H9 (cell line): ENCODE data around the gene URAD. TPM values are rescaled to one million over a fixed set of nuclear protein-coding genes. Genes with fewer than 3 reads are reported as not detected.

Source experiments
- DNase-seq: peaks from one replicate; pipeline ENCODE4 v3.0.0-alpha.2; 2017
- H2AFZ ChIP-seq: one replicate; pipeline ENCODE4 v1.6.1; 2013; ENCODE audit warnings: mild to moderate bottlenecking, low read length, control low read depth, moderate library complexity
- H2AK5ac ChIP-seq: 2 replicates; pipeline ENCODE4 v1.6.1; 2013; ENCODE audit warnings: low read length, control low read depth, mixed read lengths; ENCODE audit not compliant: insufficient read length
- H2BK120ac ChIP-seq: one replicate; pipeline ENCODE4 v1.6.1; 2013; ENCODE audit warnings: low read depth, mild to moderate bottlenecking, low read length, control low read depth, inconsistent platforms; ENCODE audit not compliant: poor library complexity, severe bottlenecking
- H2BK12ac ChIP-seq: 2 replicates; pipeline ENCODE4 v1.6.1; 2013; ENCODE audit warnings: low read length, control low read depth, mixed read lengths, low read depth; ENCODE audit not compliant: insufficient read length
- H2BK15ac ChIP-seq: 2 replicates; pipeline ENCODE4 v1.6.1; 2013; ENCODE audit warnings: low read depth, low read length, control low read depth
- H2BK20ac ChIP-seq: one replicate; pipeline ENCODE4 v1.6.1; 2013; ENCODE audit warnings: low read depth, mild to moderate bottlenecking, low read length, control low read depth, inconsistent platforms; ENCODE audit not compliant: poor library complexity, severe bottlenecking
- H2BK5ac ChIP-seq: 2 replicates; pipeline ENCODE4 v1.6.1; 2013; ENCODE audit warnings: low read length, control low read depth, mixed read lengths; ENCODE audit not compliant: insufficient read length
- H3K14ac ChIP-seq: 2 replicates; pipeline ENCODE4 v1.6.1; 2013; ENCODE audit warnings: low read length, control low read depth; ENCODE audit not compliant: insufficient read depth
- H3K18ac ChIP-seq: 2 replicates; pipeline ENCODE4 v1.6.1; 2013; ENCODE audit warnings: low read depth, mild to moderate bottlenecking, mixed read lengths, low read length, control low read depth; ENCODE audit not compliant: insufficient read length
- H3K23ac ChIP-seq: 2 replicates; pipeline ENCODE4 v1.6.1; 2013; ENCODE audit warnings: low read length, control low read depth, mixed read lengths, low read depth; ENCODE audit not compliant: insufficient read length
- H3K23me2 ChIP-seq: 2 replicates; pipeline ENCODE4 v1.6.1; 2013; ENCODE audit warnings: low read depth, mild to moderate bottlenecking, mixed read lengths, low read length, control low read depth; ENCODE audit not compliant: insufficient read length, poor library complexity, severe bottlenecking
- H3K27ac ChIP-seq: 2 replicates; pipeline ENCODE4 v1.5.1; 2013; ENCODE audit warnings: low read length, control low read depth, mixed read lengths, low read depth; ENCODE audit not compliant: insufficient read length
- H3K27me3 ChIP-seq: 2 replicates; pipeline ENCODE4 v1.6.1; 2013; ENCODE audit warnings: low read length, control low read depth, inconsistent platforms; ENCODE audit not compliant: insufficient read depth
- H3K4ac ChIP-seq: 2 replicates; pipeline ENCODE4 v1.6.1; 2013; ENCODE audit warnings: low read depth, mild to moderate bottlenecking, control low read depth, inconsistent platforms, low read length, moderate library complexity
- H3K4me1 ChIP-seq: 2 replicates; pipeline ENCODE4 v1.6.1; 2013; ENCODE audit warnings: low read length, control low read depth, inconsistent platforms; ENCODE audit not compliant: insufficient read depth
- H3K4me2 ChIP-seq: 2 replicates; pipeline ENCODE4 v1.6.1; 2013; ENCODE audit warnings: low read length, control low read depth, mixed read lengths; ENCODE audit not compliant: insufficient read length, insufficient read depth
- H3K56ac ChIP-seq: 2 replicates; pipeline ENCODE4 v1.6.1; 2013; ENCODE audit warnings: low read depth, mild to moderate bottlenecking, mixed read lengths, low read length, control low read depth; ENCODE audit not compliant: insufficient read length
- H3K79me1 ChIP-seq: 2 replicates; pipeline ENCODE4 v1.6.1; 2013; ENCODE audit warnings: low read depth, mild to moderate bottlenecking, moderate library complexity, low read length, control low read depth, inconsistent platforms; ENCODE audit not compliant: insufficient read depth, poor library complexity, severe bottlenecking
- H3K79me2 ChIP-seq: 2 replicates; pipeline ENCODE4 v1.6.1; 2013; ENCODE audit warnings: low read length, control low read depth, inconsistent platforms; ENCODE audit not compliant: insufficient read depth
- H3K9ac ChIP-seq: 2 replicates; pipeline ENCODE4 v1.6.1; 2013; ENCODE audit warnings: low read length, control low read depth, mixed read lengths; ENCODE audit not compliant: insufficient read length; ENCODE audit errors: extremely low read depth
- H3K9me3 ChIP-seq: one replicate; pipeline ENCODE4 v1.6.1; 2013; ENCODE audit warnings: low read depth, low read length, inconsistent platforms; ENCODE audit not compliant: control insufficient read depth
- H3T11ph ChIP-seq: one replicate; pipeline ENCODE4 v1.6.1; 2013; ENCODE audit warnings: mild to moderate bottlenecking, low read length, control low read depth, inconsistent platforms
- H4K20me1 ChIP-seq: one replicate; pipeline ENCODE4 v1.6.1; 2013; ENCODE audit not compliant: control insufficient read depth, insufficient read length, insufficient read depth
- H4K5ac ChIP-seq: 2 replicates; pipeline ENCODE4 v1.6.1; 2013; ENCODE audit warnings: low read depth, mild to moderate bottlenecking, mixed read lengths, low read length, control low read depth; ENCODE audit not compliant: insufficient read length
- H4K8ac ChIP-seq: replicated peaks from 2 replicates; pipeline ENCODE4 v1.6.1; 2013; ENCODE audit warnings: low read length, control low read depth, mixed read lengths, low read depth; ENCODE audit not compliant: insufficient read length
- H4K91ac ChIP-seq: 2 replicates; pipeline ENCODE4 v1.6.1; 2013; ENCODE audit warnings: low read depth, mild to moderate bottlenecking, moderate library complexity, mixed read lengths, low read length, control low read depth; ENCODE audit not compliant: insufficient read length
- H3K27ac Mint-ChIP-seq, 3 experiments: 2 replicates in 2 of 3; 3 replicates in 1 of 3; pipeline ENCODE4 v1.8.0; 2020 to 2021; ENCODE audit warnings: mixed read lengths in 3 of 3, mild to moderate bottlenecking in 1 of 3, moderate library complexity in 1 of 3
- H3K27me3 Mint-ChIP-seq: 2 replicates; pipeline ENCODE4 v1.8.0; 2021; ENCODE audit warnings: low read depth, mild to moderate bottlenecking, moderate library complexity, mixed read lengths
- H3K36me3 Mint-ChIP-seq, 3 experiments: 2 replicates in 2 of 3; 3 replicates in 1 of 3; pipeline ENCODE4 v1.8.0; 2020 to 2021; ENCODE audit warnings: low read depth in 3 of 3, mixed read lengths in 3 of 3; ENCODE audit not compliant: insufficient read depth in 1 of 3
- H3K4me1 Mint-ChIP-seq, 2 experiments: 2 replicates each; pipeline ENCODE4 v1.8.0; 2020; ENCODE audit warnings: mixed read lengths in 2 of 2
- H3K4me3 Mint-ChIP-seq, 2 experiments: 2 replicates in 1 of 2; 3 replicates in 1 of 2; pipeline ENCODE4 v1.8.0; 2020 to 2021; ENCODE audit warnings: mild to moderate bottlenecking in 2 of 2, mixed read lengths in 2 of 2, moderate library complexity in 1 of 2
- H3K9me3 Mint-ChIP-seq, 2 experiments: 2 replicates in 1 of 2; 3 replicates in 1 of 2; pipeline ENCODE4 v1.8.0; 2020; ENCODE audit warnings: mild to moderate bottlenecking in 2 of 2, mixed read lengths in 2 of 2, moderate library complexity in 1 of 2
- total RNA-seq: library from RNA; stranded (reverse); gene quantifications from 2 replicates; pipeline ENCODE4 v1.2.1, GENCODE V29; 2021
- TF ChIP-seq, protein P1 (sequence below): fragments of 200-600 bp; sonication (generic); conservative IDR thresholded peaks from 3 replicates; pipeline ENCODE4 v1.8.0; 2021; ENCODE audit warnings: antibody characterized with exemption, mild to moderate bottlenecking

URAD gene
- total RNA-seq, 1 experiment from 2014 or later = not detected

DNA sequence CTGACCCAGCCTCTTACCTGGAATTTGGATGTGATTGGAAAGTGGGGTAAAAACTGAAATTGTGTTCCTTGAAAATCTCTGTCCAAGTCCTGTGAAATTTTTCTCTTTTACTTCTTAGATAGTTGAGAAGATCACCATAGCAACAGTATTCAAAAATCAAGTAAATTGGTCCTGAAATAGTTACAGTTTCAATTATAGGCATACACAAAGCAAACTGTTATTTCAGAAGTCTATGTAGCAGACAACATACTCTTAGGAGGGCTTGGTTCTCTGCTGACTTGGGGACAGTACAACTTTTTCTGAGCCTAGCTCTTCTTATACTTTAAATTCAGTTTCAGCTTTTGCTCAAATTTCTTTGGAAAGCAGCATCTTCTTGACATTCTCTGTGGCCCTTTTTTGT, 38.6 kb upstream of the URAD start:
- H2BK5ac ChIP-seq = no peak overlapping the region
- no peak overlapping the region; a peak in 2 of 7 replicates for H3K27ac Mint-ChIP-seq
- no peak overlapping the region for H2BK15ac ChIP-seq
- no peak overlapping the region for H2BK12ac ChIP-seq
- no peaks in the 10 kb centered on the region for H3K9me3 Mint-ChIP-seq
- H3T11ph ChIP-seq = no peak overlapping the region
- H3K79me1 ChIP-seq = no peaks in the 10 kb centered on the region
- no peak overlapping the region for H3K4ac ChIP-seq
- H3K27me3 Mint-ChIP-seq = peaks cover 1% of the 10 kb centered on the region
- no peak overlapping the region for H4K5ac ChIP-seq
- no peak overlapping the region for H3K27ac ChIP-seq
- no peak overlapping the region for H3K56ac ChIP-seq
- TF ChIP-seq, protein P1, sequence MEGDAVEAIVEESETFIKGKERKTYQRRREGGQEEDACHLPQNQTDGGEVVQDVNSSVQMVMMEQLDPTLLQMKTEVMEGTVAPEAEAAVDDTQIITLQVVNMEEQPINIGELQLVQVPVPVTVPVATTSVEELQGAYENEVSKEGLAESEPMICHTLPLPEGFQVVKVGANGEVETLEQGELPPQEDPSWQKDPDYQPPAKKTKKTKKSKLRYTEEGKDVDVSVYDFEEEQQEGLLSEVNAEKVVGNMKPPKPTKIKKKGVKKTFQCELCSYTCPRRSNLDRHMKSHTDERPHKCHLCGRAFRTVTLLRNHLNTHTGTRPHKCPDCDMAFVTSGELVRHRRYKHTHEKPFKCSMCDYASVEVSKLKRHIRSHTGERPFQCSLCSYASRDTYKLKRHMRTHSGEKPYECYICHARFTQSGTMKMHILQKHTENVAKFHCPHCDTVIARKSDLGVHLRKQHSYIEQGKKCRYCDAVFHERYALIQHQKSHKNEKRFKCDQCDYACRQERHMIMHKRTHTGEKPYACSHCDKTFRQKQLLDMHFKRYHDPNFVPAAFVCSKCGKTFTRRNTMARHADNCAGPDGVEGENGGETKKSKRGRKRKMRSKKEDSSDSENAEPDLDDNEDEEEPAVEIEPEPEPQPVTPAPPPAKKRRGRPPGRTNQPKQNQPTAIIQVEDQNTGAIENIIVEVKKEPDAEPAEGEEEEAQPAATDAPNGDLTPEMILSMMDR = no peak
- H3K79me2 ChIP-seq = no peaks in the 10 kb centered on the region
- H2AFZ ChIP-seq = no peak overlapping the region
- H4K91ac ChIP-seq = no peak overlapping the region
- H3K4me2 ChIP-seq = no peak overlapping the region
- DNase-seq = no peak
- H3K36me3 Mint-ChIP-seq = no peaks in the 10 kb centered on the region
- no peaks in the 10 kb centered on the region for H3K27me3 ChIP-seq
- no peak overlapping the region for H3K4me3 Mint-ChIP-seq
- no peaks in the 10 kb centered on the region for H3K9me3 ChIP-seq
- H3K23me2 ChIP-seq = no peaks in the 10 kb centered on the region
- H2AK5ac ChIP-seq = no peak overlapping the region
- H3K23ac ChIP-seq = no peak overlapping the region
- H3K4me1 ChIP-seq = peaks cover 7% of the 10 kb centered on the region; the same call in 1 of the 2 replicates
- H3K4me1 Mint-ChIP-seq = peaks cover 23 to 28% of the 10 kb centered on the region in 2 experiments
- H3K14ac ChIP-seq = no peak overlapping the region
- no peak overlapping the region for H2BK120ac ChIP-seq
- H4K8ac ChIP-seq = no peak overlapping the region
- no peak overlapping the region for H3K18ac ChIP-seq
- no peaks in the 10 kb centered on the region for H4K20me1 ChIP-seq
- H3K9ac ChIP-seq = no peak overlapping the region
- no peak overlapping the region for H2BK20ac ChIP-seq
